HuH-7 (cell line): ENCODE measurements around the gene H2AZ2.
"Not testable (repeated sequence)": the region's sequence is repeated elsewhere in the genome, so short reads cannot be mapped to it uniquely, and the experiment has no call there.

Experiments used
- DNase-seq: peaks from one replicate; pipeline ENCODE4 v3.0.0; 2011; ENCODE audit warnings: low spot score

Gene H2AZ2

GRCh38 chr7:44870780-44871179, 22.9 kb upstream of the H2AZ2 start:
- DNase-seq: not testable (repeated sequence)

DNA sequence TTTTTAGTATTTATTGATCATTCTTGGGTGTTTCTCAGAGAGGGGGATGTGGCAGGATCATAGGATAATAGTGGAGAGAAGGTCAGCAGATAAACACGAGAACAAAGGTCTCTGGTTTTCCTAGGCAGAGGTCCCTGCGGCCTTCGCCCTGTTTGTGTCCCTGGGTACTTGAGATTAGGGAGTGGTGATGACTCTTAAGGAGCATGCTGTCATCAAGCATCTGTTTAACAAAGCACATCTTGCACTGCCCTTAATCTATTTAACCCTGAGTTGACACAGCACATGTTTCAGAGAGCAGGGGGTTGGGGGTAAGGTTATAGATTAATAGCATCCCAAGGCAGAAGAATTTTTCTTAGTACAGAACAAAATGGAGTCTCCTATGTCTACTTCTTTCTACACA, 22.4 kb upstream of the H2AZ2 start:
- DNase-seq: not testable (repeated sequence)

DNA sequence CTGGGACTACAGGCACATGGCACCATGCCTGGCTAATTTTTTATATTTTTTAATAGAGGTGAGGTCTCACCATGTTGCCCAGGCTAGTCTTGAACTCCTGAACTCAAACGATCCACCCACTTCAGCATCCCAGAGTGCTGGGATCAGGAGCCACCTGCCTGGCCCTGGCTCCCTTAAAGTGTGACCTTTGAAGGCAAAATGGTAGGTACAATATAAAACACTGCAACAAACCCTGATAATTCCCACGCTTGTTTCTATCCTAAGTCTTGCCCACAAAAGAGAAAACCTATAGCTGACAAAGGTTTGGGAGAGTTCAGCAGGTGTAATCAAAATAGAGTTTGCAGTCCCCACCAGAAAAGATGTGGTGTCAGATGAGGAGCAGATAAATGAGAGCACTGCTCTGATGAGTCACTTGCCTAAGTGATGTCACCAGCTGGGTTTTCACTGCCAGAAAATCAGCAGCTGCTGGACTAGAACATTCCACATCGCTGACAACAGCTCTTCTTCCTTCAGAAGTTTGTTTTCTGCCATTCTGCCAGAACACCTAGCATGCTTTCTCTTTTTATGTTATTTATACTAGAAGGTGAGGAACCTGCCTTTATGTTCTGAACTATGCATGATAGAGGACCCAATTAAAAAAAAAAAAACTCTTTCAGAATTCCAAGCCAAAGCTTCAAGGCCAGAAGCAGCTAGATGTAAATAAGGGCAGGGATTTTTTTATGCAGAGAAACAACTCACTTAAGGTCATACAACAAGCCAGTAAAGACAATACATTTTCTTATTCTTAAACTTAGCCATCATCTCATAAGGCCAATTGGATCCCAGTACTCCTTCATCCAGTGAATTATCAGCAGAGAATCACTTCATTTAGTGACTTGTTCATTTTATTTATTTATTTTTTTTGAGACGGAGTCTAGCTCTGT, 19.4 kb upstream of the H2AZ2 start:
- no peak for DNase-seq

- DNase-seq: not testable (repeated sequence)
Measured at GRCh38 chr7:44861949-44862348, 14.1 kb upstream of the H2AZ2 start.

DNA sequence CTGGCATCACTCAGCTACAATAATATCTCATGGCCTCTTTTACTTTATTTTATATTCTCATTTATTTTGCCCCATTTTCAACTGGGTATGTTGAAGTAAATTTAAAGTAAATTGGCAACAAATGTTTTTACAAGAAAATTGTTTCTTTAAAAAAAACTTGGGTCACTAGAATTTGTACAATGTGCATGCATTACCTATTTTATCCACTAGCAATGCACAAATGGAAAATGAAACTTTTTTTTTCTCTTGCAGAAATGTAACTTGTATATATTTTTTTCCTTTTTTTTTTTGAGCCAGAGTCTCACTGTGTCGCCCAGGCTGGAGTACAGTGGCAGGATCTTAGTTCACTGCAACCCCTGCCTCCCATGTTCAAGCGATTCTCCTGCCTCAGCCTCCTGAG, 10.3 kb upstream of the H2AZ2 start:
- DNase-seq: no peak

DNA sequence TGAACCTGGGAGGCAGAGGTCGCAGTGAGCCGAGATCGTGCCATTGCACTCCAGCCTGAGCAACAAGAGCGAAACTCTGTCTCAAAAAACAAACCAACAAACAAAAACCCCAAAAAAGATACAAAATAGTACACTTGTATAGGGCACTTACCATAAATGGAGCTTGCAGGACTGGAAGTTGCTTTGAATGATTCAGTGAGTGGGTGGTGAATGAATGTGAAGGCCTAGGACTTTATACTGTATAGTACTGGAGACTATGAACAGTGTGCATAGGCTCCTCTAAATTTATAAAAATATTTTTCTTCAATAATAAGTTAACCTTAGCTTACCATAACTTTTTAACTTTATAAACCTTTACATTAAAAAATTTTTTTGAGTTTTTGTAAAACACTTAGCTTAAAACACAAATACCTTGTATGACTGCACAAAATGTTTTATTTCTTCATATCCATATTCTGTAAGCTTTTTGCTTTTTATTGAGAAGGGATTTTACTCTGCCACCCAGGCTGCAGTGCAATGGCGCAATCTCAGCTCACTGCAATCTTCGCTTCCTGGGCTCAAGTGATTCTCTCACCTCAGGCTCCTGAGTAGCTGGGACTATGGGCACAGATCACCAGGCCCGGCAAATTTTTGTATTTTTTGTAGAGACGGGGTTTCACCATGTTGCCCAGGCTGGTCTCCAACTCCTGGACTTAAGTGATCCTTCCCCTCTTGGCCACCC, 6.9 kb upstream of the H2AZ2 start:
- DNase-seq: no peak

DNA sequence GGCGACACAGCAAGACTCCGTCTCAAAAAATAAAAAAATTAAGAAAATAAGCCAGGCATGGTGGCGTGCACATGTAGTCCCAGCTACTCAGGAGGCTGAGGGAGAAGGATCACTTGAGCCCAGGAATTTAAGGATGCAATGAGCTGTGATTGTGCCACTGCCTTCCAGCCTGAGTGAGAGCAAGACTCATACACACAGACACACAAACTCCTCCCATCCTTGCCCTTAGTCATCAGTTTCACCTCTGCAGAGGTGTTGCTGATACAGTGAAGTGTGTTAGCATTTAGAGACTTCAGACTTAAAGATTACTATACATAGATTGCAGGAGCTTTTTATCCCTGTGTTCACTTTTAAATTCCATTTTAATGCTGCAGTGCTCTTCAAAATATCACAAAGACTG, 5.5 kb upstream of the H2AZ2 start:
- DNase-seq: no peak

DNA sequence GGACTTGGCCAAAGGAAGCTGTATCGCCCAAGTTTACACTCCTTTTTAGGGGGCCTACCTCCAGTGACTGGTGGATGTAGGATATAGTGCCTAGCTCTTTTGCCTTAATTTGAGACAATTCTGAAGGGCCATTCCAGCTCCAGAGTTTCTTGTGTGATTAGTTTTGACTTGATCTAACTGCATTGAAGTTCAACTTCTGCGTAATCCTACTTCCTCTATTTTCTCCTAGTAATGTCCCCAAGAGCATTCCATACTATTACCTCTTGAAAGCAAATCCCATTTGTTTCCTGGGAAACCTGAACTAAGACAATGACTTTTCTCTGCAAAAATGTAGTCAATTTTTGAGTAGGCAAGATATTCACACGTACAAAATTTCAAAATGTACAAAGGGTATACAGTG, 4.7 kb upstream of the H2AZ2 start:
- DNase-seq: no peak

GRCh38 chr7:44849885-44850544, 2.1 kb upstream of the H2AZ2 start:
- DNase-seq: no peak

GRCh38 chr7:44849259-44849884, 1.5 kb upstream of the H2AZ2 start:
- no peak for DNase-seq

DNA sequence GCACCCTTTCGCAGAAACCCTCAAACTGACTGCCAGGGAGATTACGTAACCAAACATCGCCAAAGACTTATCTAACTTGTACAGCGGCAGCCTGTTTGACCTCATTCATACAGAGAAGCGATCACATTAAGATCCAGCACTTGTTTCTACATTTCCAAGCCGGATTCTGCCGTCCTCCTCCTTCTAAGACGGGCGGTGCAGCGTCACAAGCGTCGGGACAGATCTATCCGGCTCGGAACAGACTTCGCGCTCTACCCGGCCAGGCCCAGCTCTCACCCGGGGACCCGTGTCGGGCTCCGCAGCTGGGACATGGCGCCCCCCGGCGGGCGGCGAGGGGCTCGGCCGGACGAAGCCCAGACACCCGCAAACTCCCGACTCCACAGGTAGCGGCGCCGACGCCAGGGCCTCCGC, 373 bp downstream of the H2AZ2 start:
- peak; percentile 87 for DNase-seq

DNA sequence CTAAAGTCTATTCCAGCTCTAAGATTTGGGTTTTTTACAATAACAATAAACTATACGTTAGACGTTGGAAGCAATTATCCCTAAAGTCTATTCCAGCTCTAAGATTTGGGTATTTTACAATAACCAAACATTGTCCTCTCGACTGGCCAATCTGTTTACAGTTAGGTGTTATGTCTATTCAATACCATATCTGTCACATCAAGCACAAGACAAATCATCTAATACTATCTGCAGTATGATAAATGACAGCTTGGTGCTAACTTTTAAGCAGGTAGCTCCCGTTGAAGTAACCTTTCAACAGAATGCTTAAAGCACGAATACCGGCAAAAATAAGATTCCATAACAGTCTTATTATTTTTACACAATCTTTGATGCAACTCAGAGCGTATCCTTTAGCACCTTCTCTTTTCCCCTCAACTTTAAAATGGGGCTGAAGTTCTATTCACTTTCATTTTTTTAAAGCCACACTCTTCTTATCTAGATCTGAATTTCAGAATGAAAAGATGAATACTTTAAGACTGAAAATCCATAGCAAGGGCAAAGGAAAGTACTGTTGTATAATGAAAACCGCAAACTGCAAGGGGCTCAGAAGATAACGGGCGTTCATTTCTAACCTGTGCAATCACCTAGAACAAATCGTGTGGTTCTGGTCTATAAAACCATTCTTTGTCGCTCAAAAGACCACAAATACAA, 925 bp downstream of the H2AZ2 start:
- DNase-seq: no peak

GRCh38 chr7:44846390-44846789, 1.5 kb downstream of the H2AZ2 start:
- DNase-seq: not testable (repeated sequence)

GRCh38 chr7:44845451-44845850, 2.4 kb downstream of the H2AZ2 start:
- DNase-seq: no peak

DNA sequence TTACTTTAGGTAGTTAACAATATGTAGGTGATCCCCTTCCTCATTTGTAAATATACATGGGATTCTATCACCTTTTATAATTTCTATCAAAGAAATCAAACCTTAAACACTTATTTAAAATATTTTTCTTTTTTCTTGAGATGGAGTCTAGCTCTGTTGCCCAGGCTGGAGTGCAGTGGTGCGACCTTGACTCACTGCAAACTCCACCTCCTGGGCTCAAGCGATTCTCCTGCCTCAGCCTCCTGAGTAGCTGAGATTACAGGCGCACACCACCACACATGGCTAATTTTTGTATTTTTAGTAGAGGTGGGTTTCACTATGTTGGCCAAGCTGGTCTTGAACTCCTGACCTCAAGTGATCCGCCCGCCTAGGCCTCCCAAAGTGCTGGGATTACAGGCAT, 4.4 kb downstream of the H2AZ2 start:
- DNase-seq: not testable (repeated sequence)

GRCh38 chr7:44842675-44843074, 5.2 kb downstream of the H2AZ2 start:
- not testable (repeated sequence) for DNase-seq

DNA sequence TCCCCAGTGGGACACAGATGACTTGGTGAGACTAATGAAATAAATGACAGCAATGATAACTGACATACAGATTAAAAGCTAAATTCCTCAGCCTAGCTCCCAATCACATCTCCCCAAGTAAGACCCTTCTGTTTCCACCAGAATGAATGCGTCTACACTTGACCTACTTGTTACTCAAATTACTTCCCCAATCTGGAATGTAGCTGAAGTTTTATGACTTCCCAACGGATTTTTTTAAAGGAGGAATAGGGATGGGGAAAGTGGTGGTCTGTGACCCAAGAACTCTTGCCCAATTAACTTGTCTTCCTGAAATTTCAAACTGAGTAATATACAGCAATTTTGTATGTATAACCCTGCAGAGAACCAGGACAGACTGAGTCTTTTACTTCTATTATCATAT, 9.1 kb downstream of the H2AZ2 start:
- DNase-seq: no peak

GRCh38 chr7:44827567-44827966, 20.3 kb downstream of the H2AZ2 start:
- no peak for DNase-seq

- no peak for DNase-seq
Measured at GRCh38 chr7:44824894-44825526, 22.9 kb downstream of the H2AZ2 start.

GRCh38 chr7:44823255-44823781, 24.6 kb downstream of the H2AZ2 start:
- DNase-seq: no peak

DNA sequence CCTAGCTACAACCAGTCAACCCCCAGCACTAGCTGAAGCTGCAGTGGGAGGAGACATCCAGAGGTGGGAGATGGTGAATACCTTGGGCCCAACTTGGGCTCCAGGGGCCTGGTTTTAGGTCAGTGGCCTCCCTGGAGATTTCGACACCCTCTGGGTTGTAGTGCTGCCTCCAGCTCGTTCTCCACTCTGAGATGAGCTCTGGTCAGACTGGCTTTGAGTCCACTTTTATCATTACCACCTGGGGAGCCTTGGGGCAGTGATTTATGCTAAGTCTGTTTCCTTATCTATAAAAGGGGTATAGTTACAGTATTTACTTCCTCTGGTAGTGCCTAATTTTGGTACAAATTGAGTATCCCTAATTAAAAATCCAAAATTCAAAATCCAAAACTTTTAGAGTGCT, 28.6 kb downstream of the H2AZ2 start:
- DNase-seq: no peak
